GM12878 (cell line): ENCODE data around the gene RNF38. TPM values are rescaled to one million over a fixed set of nuclear protein-coding genes. Genes with fewer than 3 reads are reported as not detected.
A peak's percentile ranks its signal among the peaks of the same experiment; 100 is the strongest.

Source experiments
- BHLHE40 ChIP-seq, 2 experiments: fragments of 450-650 bp in 1 of 2; IDR thresholded peaks; 2 replicates each; pipeline ENCODE4 v1.6.1; 2011 to 2017; ENCODE audit warnings: low read depth in 2 of 2, borderline replicate concordance in 1 of 2, improper control_type of control experiment in 1 of 2, low read length in 1 of 2, mild to moderate bottlenecking in 1 of 2
- EED ChIP-seq: sonication (generic); IDR thresholded peaks from 2 replicates; pipeline ENCODE4 v1.6.1; 2016; ENCODE audit warnings: antibody characterized with exemption, low read depth
- IKZF2 ChIP-seq, 2 experiments: fragments of 450-650 bp; IDR thresholded peaks; 2 replicates each; pipeline ENCODE4 v1.6.1; 2017; ENCODE audit warnings: mild to moderate bottlenecking in 2 of 2, moderate library complexity in 2 of 2
- KLF5 ChIP-seq: fragments of 450-650 bp; IDR thresholded peaks from 2 replicates; pipeline ENCODE4 v1.6.1; 2014; ENCODE audit warnings: mild to moderate bottlenecking; ENCODE audit not compliant: partially characterized antibody
- MYB ChIP-seq: fragments of 150-350 bp; IDR thresholded peaks from 2 replicates; pipeline ENCODE4 v1.6.1; 2014; ENCODE audit warnings: mild to moderate bottlenecking, low read depth, low read length, borderline replicate concordance
- RBBP5 ChIP-seq: fragments of 200-600 bp; sonication (generic); conservative IDR thresholded peaks from 2 replicates; pipeline ENCODE4 v1.6.1; 2016
- SPI1 ChIP-seq: IDR thresholded peaks from 2 replicates; pipeline ENCODE4 v1.6.1; 2011; ENCODE audit warnings: low read depth, mild to moderate bottlenecking, low read length, moderate library complexity, borderline replicate concordance; ENCODE audit not compliant: insufficient read depth
- TARDBP ChIP-seq: IDR thresholded peaks from 2 replicates; pipeline ENCODE4 v1.6.1; 2016; ENCODE audit warnings: borderline replicate concordance
- polyA plus RNA-seq, 11 experiments: library from polyadenylated mRNA; depleted of rRNA in 4 of 11; unstranded in 6 of 11; stranded (reverse) in 5 of 11; fragments of >200 nt; fragmentation: Nextera tagmentation in 4 of 11; fragmentation: Illumina TruSeq in 1 of 11; extraction: Ambion mirVana in 4 of 11; extraction: Trizol in 1 of 11; gene quantifications; 1 replicate in 1 of 11; 2 replicates in 10 of 11; pipeline versions ENCODE4 v1.2.1 to v1.2.3, GENCODE V29; 2011 to 2016; ENCODE audit warnings: inconsistent platforms in 2 of 11, missing spikeins in 2 of 11, low read depth in 1 of 11
- total RNA-seq, 4 experiments: library from RNA; depleted of rRNA in 3 of 4; stranded (reverse); fragments of >200 nt in 3 of 4; fragmentation: Illumina TruSeq in 1 of 4; extraction: Trizol in 1 of 4; gene quantifications; 2 replicates each; pipeline versions ENCODE4 v1.2.1 to v1.2.3, GENCODE V29; 2013 to 2021
- TF ChIP-seq, protein P1 (sequence below): fragments of 450-650 bp; IDR thresholded peaks from 2 replicates; pipeline ENCODE4 v1.6.1; 2016; ENCODE audit warnings: mild to moderate bottlenecking, moderate library complexity, borderline replicate concordance
- TF ChIP-seq, protein P2 (sequence below): IDR thresholded peaks from 2 replicates; pipeline ENCODE4 v1.6.1; 2011; ENCODE audit warnings: mild to moderate bottlenecking, low read depth, low read length, moderate library complexity; ENCODE audit not compliant: insufficient replicate concordance
- TF ChIP-seq, protein P3 (sequence below): fragments of 450-650 bp; IDR thresholded peaks from 2 replicates; pipeline ENCODE4 v1.6.1; 2017; ENCODE audit warnings: borderline replicate concordance
- TF ChIP-seq, protein P4 (sequence below): fragments of 450-650 bp; IDR thresholded peaks from 2 replicates; pipeline ENCODE4 v1.6.1; 2017; ENCODE audit warnings: mild to moderate bottlenecking, low read depth, inconsistent platforms; ENCODE audit not compliant: poor library complexity, severe bottlenecking
- TF ChIP-seq, protein P5 (sequence below): IDR thresholded peaks from 2 replicates; pipeline ENCODE4 v1.6.1; 2011; ENCODE audit warnings: borderline replicate concordance, low read depth, mild to moderate bottlenecking, moderate library complexity, mixed read lengths, low read length; ENCODE audit not compliant: insufficient read depth; ENCODE audit errors: extremely low read length
- TF ChIP-seq, protein P6 (sequence below): fragments of 150-350 bp; IDR thresholded peaks from 2 replicates; pipeline ENCODE4 v1.6.1; 2014; ENCODE audit warnings: mild to moderate bottlenecking, low read depth, low read length

The RNF38 gene
- total and polyA plus RNA-seq, 10 of the 15 experiments (the other 5 are each of a cell fraction or from before 2014, with no cell fraction given): 5.1 to 34.7 (median 12.7) TPM

DNA sequence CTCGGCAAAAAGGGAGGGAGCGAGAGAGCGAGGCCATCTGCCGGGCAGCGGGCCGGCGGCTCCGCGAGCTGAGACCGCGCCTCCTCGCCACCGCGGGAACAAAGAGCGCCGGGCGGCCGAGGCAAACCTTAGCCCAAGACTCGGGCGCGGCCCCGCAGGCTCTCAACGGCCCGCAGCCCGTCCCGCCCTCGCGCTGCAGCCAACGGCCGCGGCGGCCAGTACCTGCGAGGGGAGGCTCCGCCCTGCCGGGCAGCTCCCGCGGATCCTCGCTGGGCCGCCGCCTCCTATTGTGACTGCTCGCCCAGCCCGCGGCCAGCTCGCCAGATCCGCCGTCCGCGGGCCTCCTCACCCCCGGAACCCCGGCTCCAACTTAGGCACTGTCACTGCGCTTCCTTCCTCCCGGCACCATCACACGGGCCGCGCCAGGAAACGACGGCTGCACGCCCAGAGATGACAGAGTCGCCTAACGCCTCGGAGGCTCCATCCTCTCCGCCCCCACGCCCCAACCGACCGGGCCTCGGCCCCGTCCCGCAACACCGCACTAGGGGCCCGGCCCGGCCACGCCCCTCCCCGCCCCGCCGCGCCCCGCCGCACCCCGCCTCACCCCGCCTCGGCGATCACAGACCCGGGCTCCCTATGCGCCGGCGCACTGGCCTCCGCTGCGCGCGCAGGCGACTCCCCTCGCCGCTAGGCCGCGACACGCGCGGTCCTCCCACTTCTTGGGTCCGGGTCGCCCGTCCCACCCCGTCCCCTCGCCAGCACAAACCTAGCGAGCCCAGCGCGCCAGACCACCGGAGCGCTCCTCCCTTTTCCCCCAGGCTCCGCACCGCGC lies 479 bp upstream of the RNF38 start (continued):
- TF ChIP-seq, protein P1, sequence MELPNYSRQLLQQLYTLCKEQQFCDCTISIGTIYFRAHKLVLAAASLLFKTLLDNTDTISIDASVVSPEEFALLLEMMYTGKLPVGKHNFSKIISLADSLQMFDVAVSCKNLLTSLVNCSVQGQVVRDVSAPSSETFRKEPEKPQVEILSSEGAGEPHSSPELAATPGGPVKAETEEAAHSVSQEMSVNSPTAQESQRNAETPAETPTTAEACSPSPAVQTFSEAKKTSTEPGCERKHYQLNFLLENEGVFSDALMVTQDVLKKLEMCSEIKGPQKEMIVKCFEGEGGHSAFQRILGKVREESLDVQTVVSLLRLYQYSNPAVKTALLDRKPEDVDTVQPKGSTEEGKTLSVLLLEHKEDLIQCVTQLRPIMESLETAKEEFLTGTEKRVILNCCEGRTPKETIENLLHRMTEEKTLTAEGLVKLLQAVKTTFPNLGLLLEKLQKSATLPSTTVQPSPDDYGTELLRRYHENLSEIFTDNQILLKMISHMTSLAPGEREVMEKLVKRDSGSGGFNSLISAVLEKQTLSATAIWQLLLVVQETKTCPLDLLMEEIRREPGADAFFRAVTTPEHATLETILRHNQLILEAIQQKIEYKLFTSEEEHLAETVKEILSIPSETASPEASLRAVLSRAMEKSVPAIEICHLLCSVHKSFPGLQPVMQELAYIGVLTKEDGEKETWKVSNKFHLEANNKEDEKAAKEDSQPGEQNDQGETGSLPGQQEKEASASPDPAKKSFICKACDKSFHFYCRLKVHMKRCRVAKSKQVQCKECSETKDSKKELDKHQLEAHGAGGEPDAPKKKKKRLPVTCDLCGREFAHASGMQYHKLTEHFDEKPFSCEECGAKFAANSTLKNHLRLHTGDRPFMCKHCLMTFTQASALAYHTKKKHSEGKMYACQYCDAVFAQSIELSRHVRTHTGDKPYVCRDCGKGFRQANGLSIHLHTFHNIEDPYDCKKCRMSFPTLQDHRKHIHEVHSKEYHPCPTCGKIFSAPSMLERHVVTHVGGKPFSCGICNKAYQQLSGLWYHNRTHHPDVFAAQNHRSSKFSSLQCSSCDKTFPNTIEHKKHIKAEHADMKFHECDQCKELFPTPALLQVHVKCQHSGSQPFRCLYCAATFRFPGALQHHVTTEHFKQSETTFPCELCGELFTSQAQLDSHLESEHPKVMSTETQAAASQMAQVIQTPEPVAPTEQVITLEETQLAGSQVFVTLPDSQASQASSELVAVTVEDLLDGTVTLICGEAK: no peak
- TF ChIP-seq, protein P2, sequence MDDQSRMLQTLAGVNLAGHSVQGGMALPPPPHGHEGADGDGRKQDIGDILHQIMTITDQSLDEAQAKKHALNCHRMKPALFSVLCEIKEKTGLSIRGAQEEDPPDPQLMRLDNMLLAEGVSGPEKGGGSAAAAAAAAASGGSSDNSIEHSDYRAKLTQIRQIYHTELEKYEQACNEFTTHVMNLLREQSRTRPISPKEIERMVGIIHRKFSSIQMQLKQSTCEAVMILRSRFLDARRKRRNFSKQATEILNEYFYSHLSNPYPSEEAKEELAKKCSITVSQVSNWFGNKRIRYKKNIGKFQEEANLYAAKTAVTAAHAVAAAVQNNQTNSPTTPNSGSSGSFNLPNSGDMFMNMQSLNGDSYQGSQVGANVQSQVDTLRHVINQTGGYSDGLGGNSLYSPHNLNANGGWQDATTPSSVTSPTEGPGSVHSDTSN: no peak
- TF ChIP-seq RBBP5 (no peak), SPI1 (0 out of 2 replicates have a peak, but pooled peaks have one; percentile 4), BHLHE40 (IDR thresholded peaks at IDR 0.05; ENCODE audit: borderline replicate concordance in 1 of 2, low read depth in 2 of 2, low read length in 1 of 2) (peak in 1 of 2 experiments; percentile 67; a peak in 1 of 4 replicates), TARDBP (no peak), MYB (no peak), IKZF2 (IDR thresholded peaks at IDR 0.05) (no peak), KLF5 (peak; percentile 26), EED (0 out of 2 replicates have a peak, but pooled peaks have one; percentile 41)
- TF ChIP-seq, protein P3, sequence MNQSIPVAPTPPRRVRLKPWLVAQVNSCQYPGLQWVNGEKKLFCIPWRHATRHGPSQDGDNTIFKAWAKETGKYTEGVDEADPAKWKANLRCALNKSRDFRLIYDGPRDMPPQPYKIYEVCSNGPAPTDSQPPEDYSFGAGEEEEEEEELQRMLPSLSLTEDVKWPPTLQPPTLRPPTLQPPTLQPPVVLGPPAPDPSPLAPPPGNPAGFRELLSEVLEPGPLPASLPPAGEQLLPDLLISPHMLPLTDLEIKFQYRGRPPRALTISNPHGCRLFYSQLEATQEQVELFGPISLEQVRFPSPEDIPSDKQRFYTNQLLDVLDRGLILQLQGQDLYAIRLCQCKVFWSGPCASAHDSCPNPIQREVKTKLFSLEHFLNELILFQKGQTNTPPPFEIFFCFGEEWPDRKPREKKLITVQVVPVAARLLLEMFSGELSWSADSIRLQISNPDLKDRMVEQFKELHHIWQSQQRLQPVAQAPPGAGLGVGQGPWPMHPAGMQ: no peak
- TF ChIP-seq, protein P4, sequence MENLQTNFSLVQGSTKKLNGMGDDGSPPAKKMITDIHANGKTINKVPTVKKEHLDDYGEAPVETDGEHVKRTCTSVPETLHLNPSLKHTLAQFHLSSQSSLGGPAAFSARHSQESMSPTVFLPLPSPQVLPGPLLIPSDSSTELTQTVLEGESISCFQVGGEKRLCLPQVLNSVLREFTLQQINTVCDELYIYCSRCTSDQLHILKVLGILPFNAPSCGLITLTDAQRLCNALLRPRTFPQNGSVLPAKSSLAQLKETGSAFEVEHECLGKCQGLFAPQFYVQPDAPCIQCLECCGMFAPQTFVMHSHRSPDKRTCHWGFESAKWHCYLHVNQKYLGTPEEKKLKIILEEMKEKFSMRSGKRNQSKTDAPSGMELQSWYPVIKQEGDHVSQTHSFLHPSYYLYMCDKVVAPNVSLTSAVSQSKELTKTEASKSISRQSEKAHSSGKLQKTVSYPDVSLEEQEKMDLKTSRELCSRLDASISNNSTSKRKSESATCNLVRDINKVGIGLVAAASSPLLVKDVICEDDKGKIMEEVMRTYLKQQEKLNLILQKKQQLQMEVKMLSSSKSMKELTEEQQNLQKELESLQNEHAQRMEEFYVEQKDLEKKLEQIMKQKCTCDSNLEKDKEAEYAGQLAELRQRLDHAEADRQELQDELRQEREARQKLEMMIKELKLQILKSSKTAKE: no peak
- TF ChIP-seq, protein P5, sequence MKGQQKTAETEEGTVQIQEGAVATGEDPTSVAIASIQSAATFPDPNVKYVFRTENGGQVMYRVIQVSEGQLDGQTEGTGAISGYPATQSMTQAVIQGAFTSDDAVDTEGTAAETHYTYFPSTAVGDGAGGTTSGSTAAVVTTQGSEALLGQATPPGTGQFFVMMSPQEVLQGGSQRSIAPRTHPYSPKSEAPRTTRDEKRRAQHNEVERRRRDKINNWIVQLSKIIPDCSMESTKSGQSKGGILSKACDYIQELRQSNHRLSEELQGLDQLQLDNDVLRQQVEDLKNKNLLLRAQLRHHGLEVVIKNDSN: no peak
- TF ChIP-seq, protein P6, sequence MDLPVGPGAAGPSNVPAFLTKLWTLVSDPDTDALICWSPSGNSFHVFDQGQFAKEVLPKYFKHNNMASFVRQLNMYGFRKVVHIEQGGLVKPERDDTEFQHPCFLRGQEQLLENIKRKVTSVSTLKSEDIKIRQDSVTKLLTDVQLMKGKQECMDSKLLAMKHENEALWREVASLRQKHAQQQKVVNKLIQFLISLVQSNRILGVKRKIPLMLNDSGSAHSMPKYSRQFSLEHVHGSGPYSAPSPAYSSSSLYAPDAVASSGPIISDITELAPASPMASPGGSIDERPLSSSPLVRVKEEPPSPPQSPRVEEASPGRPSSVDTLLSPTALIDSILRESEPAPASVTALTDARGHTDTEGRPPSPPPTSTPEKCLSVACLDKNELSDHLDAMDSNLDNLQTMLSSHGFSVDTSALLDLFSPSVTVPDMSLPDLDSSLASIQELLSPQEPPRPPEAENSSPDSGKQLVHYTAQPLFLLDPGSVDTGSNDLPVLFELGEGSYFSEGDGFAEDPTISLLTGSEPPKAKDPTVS: no peak
